KMS-11 (cell line): ENCODE measurements around the gene VAV1.
"Not testable (repeated sequence)": the region's sequence is repeated elsewhere in the genome, so short reads cannot be mapped to it uniquely, and the experiment has no call there.

ENCODE experiments used
- H2AFZ ChIP-seq: fragments of 200-600 bp; sonication (generic); 2 replicates; pipeline ENCODE4 v1.6.1; 2016; ENCODE audit warnings: antibody characterized with exemption, mixed run types, low read depth
- H3K27ac ChIP-seq: fragments of 200-600 bp; sonication (generic); 2 replicates; pipeline ENCODE4 v1.6.1; 2016; ENCODE audit warnings: mild to moderate bottlenecking, mixed run types
- H3K27me3 ChIP-seq: fragments of 200-600 bp; sonication (generic); 2 replicates; pipeline ENCODE4 v1.6.1; 2017; ENCODE audit warnings: mild to moderate bottlenecking, low read depth, mixed run types, moderate library complexity; ENCODE audit not compliant: insufficient read depth
- H3K36me3 ChIP-seq: fragments of 200-600 bp; sonication (generic); 2 replicates; pipeline ENCODE4 v1.6.1; 2017; ENCODE audit warnings: mild to moderate bottlenecking, mixed run types; ENCODE audit not compliant: insufficient read depth
- H3K4me1 ChIP-seq: fragments of 200-600 bp; sonication (generic); 2 replicates; pipeline ENCODE4 v1.6.1; 2016; ENCODE audit warnings: mild to moderate bottlenecking, low read depth, mixed run types; ENCODE audit not compliant: poor library complexity, severe bottlenecking
- H3K4me2 ChIP-seq: fragments of 200-600 bp; sonication (generic); 2 replicates; pipeline ENCODE4 v1.7.0; 2016; ENCODE audit warnings: mild to moderate bottlenecking, mixed run types
- H3K4me3 ChIP-seq: fragments of 200-600 bp; sonication (generic); IDR thresholded peaks from 2 replicates; pipeline ENCODE4 v1.6.1; 2017; ENCODE audit warnings: low read depth, low read length, mixed read lengths; ENCODE audit not compliant: insufficient read depth
- H3K79me2 ChIP-seq: fragments of 200-600 bp; sonication (generic); 2 replicates; pipeline ENCODE4 v1.6.1; 2016; ENCODE audit warnings: low read depth, mixed run types; ENCODE audit not compliant: insufficient read depth
- H3K9ac ChIP-seq: fragments of 200-600 bp; sonication (generic); 2 replicates; pipeline ENCODE4 v1.6.1; 2016; ENCODE audit warnings: mild to moderate bottlenecking, mixed run types
- H4K20me1 ChIP-seq: fragments of 200-600 bp; sonication (generic); 2 replicates; pipeline ENCODE4 v1.6.1; 2016; ENCODE audit warnings: mild to moderate bottlenecking, mixed run types; ENCODE audit not compliant: insufficient read depth
- CTCF ChIP-seq: fragments of 200-600 bp; sonication (generic); conservative IDR thresholded peaks from 2 replicates; pipeline ENCODE4 v1.6.1; 2017; ENCODE audit warnings: low read depth, mild to moderate bottlenecking, antibody characterized with exemption, low read length, moderate library complexity, mixed read lengths

Gene VAV1

GRCh38 chr19:6868351-6868750 lies 95.8 kb downstream of the VAV1 start:
- H3K4me2 ChIP-seq, result no peak overlapping the region

GRCh38 chr19:6869151-6869882 lies 96.8 kb downstream of the VAV1 start:
- not testable (repeated sequence) for H2AFZ ChIP-seq, H3K9ac ChIP-seq, H3K36me3 ChIP-seq, H3K4me2 ChIP-seq, H3K4me1 ChIP-seq, H3K27me3 ChIP-seq, H4K20me1 ChIP-seq, H3K79me2 ChIP-seq, H3K4me3 ChIP-seq, H3K27ac ChIP-seq

More at GRCh38 chr19:6868351-6868750, 95.8 kb downstream of the VAV1 start:
- Histone ChIP-seq H3K27ac (no peak overlapping the region), H3K79me2 (no peaks in the 10 kb centered on the region), H3K4me3 (no peak overlapping the region), H3K27me3 (no peaks in the 10 kb centered on the region; the same call in 1 of the 2 replicates), H3K4me1 (peaks cover 10% of the 10 kb centered on the region), H4K20me1 (no peaks in the 10 kb centered on the region), H2AFZ (no peak overlapping the region), H3K9ac (no peak overlapping the region), H3K36me3 (no peaks in the 10 kb centered on the region)
- TF ChIP-seq CTCF, result no peak

GRCh38 chr19:6873708-6874431 lies 101.4 kb downstream of the VAV1 start:
- TF ChIP-seq CTCF, result no peak
- no peak overlapping the region for H3K4me2 ChIP-seq
- H3K27ac ChIP-seq, result no peak overlapping the region
- no peak overlapping the region for H3K9ac ChIP-seq
- H3K4me3 ChIP-seq, result no peak overlapping the region
- no peaks in the 10 kb centered on the region for H4K20me1 ChIP-seq
- H3K36me3 ChIP-seq, result no peaks in the 10 kb centered on the region
- no peaks in the 10 kb centered on the region for H3K79me2 ChIP-seq
- H3K4me1 ChIP-seq, result no peaks in the 10 kb centered on the region
- no peaks in the 10 kb centered on the region for H3K27me3 ChIP-seq
- no peak overlapping the region for H2AFZ ChIP-seq

GRCh38 chr19:6875218-6875617 lies 102.7 kb downstream of the VAV1 start:
- H3K36me3 ChIP-seq, result no peaks in the 10 kb centered on the region
- no peaks in the 10 kb centered on the region for H4K20me1 ChIP-seq
- no peak overlapping the region for H3K4me3 ChIP-seq
- no peaks in the 10 kb centered on the region for H3K79me2 ChIP-seq
- H3K27ac ChIP-seq, result no peak overlapping the region
- H3K27me3 ChIP-seq, result no peaks in the 10 kb centered on the region
- no peak for TF ChIP-seq CTCF
- no peak overlapping the region for H3K9ac ChIP-seq
- no peak overlapping the region for H3K4me2 ChIP-seq
- H3K4me1 ChIP-seq, result no peaks in the 10 kb centered on the region
- H2AFZ ChIP-seq, result no peak overlapping the region

GRCh38 chr19:6876748-6877147 lies 104.2 kb downstream of the VAV1 start:
- H2AFZ ChIP-seq, result no peak overlapping the region
- no peak overlapping the region for H3K4me2 ChIP-seq
- no peaks in the 10 kb centered on the region for H3K79me2 ChIP-seq
- H3K36me3 ChIP-seq, result no peaks in the 10 kb centered on the region
- no peaks in the 10 kb centered on the region for H3K4me1 ChIP-seq
- H3K27ac ChIP-seq, result no peak overlapping the region
- TF ChIP-seq CTCF, result no peak
- no peak overlapping the region for H3K9ac ChIP-seq
- no peaks in the 10 kb centered on the region for H4K20me1 ChIP-seq
- no peak overlapping the region for H3K4me3 ChIP-seq
- no peaks in the 10 kb centered on the region for H3K27me3 ChIP-seq
